Keratinocyte (primary cell): ENCODE measurements around the gene DOLPP1. TPM values are rescaled to one million over a fixed set of nuclear protein-coding genes. Genes with fewer than 3 reads are reported as not detected.

Experiments
- DNase-seq: peaks from one replicate; pipeline ENCODE4 v3.0.0-alpha.2; 2011; ENCODE audit warnings: low read depth, missing footprints, low spot score
- FAIRE-seq: peaks from 2 replicates; lab custom pipeline; 2011; peaks lifted over from hg19 to GRCh38; lab: Jason Lieb, UNC
- H2AFZ ChIP-seq: 2 replicates; pipeline ENCODE4 v1.6.0; 2012; ENCODE audit warnings: low read length, control low read depth, inconsistent platforms; ENCODE audit not compliant: control insufficient read depth
- H3K27ac ChIP-seq: 2 replicates; pipeline ENCODE4 v1.5.1; 2011; ENCODE audit warnings: low read length; ENCODE audit not compliant: control insufficient read depth, insufficient read depth
- H3K27me3 ChIP-seq: 3 replicates; pipeline ENCODE4 v1.6.0; 2011; ENCODE audit warnings: low read length; ENCODE audit not compliant: control insufficient read depth, insufficient read depth; ENCODE audit errors: extremely low read depth
- H3K36me3 ChIP-seq, 2 experiments: 2 replicates in 1 of 2; 3 replicates in 1 of 2; pipeline ENCODE4 v1.5.1; 2011; ENCODE audit warnings: low read length in 2 of 2, mild to moderate bottlenecking in 1 of 2; ENCODE audit not compliant: control insufficient read depth in 2 of 2, insufficient read depth in 2 of 2; ENCODE audit errors: extremely low read depth in 1 of 2
- H3K4me1 ChIP-seq: 3 replicates; pipeline ENCODE4 v1.5.1; 2011; ENCODE audit warnings: low read length; ENCODE audit not compliant: control insufficient read depth, insufficient read depth; ENCODE audit errors: extremely low read depth
- H3K4me2 ChIP-seq: 3 replicates; pipeline ENCODE4 v1.6.0; 2011; ENCODE audit warnings: low read depth, low read length; ENCODE audit not compliant: control insufficient read depth, insufficient read depth; ENCODE audit errors: extremely low read depth
- H3K4me3 ChIP-seq, 3 experiments: fragments of 200-600 bp in 1 of 3; sonication (generic) in 1 of 3; 2 replicates in 2 of 3; 3 replicates in 1 of 3; pipeline ENCODE4 v1.5.1; 2011 to 2016; ENCODE audit warnings: low read length in 3 of 3, mild to moderate bottlenecking in 3 of 3, control low read depth in 2 of 3, inconsistent platforms in 1 of 3, low read depth in 1 of 3, mixed read lengths in 1 of 3, mixed run types in 1 of 3, moderate library complexity in 1 of 3; ENCODE audit not compliant: control insufficient read depth in 2 of 3, insufficient read depth in 2 of 3; ENCODE audit errors: extremely low read depth in 1 of 3
- H3K79me2 ChIP-seq: 2 replicates; pipeline ENCODE4 v1.6.0; 2012; ENCODE audit warnings: low read length; ENCODE audit not compliant: control insufficient read depth, insufficient read depth
- H3K9ac ChIP-seq: 3 replicates; pipeline ENCODE4 v1.6.0; 2011; ENCODE audit warnings: low read length; ENCODE audit not compliant: control insufficient read depth, insufficient read depth; ENCODE audit errors: extremely low read depth
- H3K9me1 ChIP-seq: 3 replicates; pipeline ENCODE4 v1.6.0; 2011; ENCODE audit warnings: low read length; ENCODE audit not compliant: control insufficient read depth, insufficient read depth; ENCODE audit errors: extremely low read depth
- H3K9me3 ChIP-seq: 2 replicates; pipeline ENCODE4 v1.5.1; 2012; ENCODE audit warnings: low read depth, low read length; ENCODE audit not compliant: control insufficient read depth
- H4K20me1 ChIP-seq: 3 replicates; pipeline ENCODE4 v1.6.0; 2011; ENCODE audit warnings: low read length; ENCODE audit not compliant: control insufficient read depth, insufficient read depth; ENCODE audit errors: extremely low read depth
- EZH2 ChIP-seq: IDR thresholded peaks from one replicate; pipeline ENCODE4 v1.6.1; 2012; ENCODE audit warnings: inconsistent platforms, mild to moderate bottlenecking, low read length, moderate library complexity
- dilution Hi-C: fragments of 300-500 bp; cut with MboI; formaldehyde crosslinking; loops from one replicate; pipeline ENCODE4 v1.7.0; 2020; ENCODE audit warnings: low sequenced_read_pairs; ENCODE audit not compliant: extremely low pct_ligation_motif_present
- polyA plus RNA-seq, 5 experiments: library from polyadenylated mRNA; depleted of rRNA in 3 of 5; stranded (reverse) in 3 of 5; stranded (forward) in 1 of 5; unstranded in 1 of 5; fragments of >200 nt; gene quantifications; 1 replicate in 1 of 5; 2 replicates in 3 of 5; 3 replicates in 1 of 5; pipeline versions ENCODE4 v1.2.1 to v1.2.3, GENCODE V29; 2011 to 2012; ENCODE audit warnings: missing spikeins in 2 of 5, low read depth in 1 of 5, low replicate concordance in 1 of 5
- TF ChIP-seq, protein P1 (sequence below), 3 experiments: IDR thresholded peaks in 1 of 3; conservative IDR thresholded peaks in 1 of 3; optimal IDR thresholded peaks in 1 of 3; 2 replicates in 2 of 3; 3 replicates in 1 of 3; pipeline versions ENCODE3 to v1.5.1; 2011; ENCODE audit warnings: low read length in 3 of 3, mild to moderate bottlenecking in 3 of 3, moderate library complexity in 2 of 3, control low read depth in 1 of 3, inconsistent platforms in 1 of 3; ENCODE audit not compliant: insufficient read depth in 2 of 3; ENCODE audit errors: extremely low read depth in 1 of 3

The DOLPP1 gene
- polyA plus RNA-seq, 1 donor (not counting 4 experiments of a cell fraction or from before 2014, with no cell fraction given): 14.2 TPM

DNA sequence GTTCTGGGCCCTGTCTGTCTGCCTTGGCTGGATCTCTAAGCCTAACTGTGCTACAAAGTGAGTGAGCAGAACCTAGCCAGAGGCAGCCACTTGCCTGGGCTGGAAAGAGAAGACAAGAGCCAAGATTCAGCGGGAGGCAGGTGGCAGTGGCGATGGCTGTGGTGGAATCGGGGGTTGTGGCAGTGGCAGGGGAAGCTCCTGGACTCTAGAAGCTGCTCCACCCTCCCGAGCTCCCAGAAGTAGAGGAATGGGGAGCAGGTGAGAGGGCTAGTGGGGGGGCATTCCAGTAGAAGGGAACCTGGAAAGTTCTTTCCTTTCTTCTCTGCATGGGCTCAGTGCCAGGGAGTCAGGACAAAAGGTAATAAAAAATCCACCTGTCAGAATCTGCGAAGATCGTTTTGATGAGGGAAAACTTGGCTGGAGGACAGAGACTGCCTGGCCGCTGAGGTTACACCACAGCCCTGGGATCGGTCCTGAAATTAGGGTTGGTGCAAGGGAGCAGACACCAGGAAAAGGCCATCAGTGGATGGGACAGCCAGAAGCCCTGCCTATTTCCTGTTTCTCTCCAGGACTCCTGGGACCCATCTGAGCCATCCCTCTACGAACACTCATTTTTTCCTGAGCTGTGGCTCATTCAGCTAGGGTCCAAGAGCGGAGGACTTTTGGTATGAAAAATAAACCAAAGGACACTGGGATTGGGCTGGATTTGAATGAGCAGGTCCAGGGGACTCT is 28.1 kb downstream of the DOLPP1 start:
- H3K9ac ChIP-seq: no peak overlapping the region
- FAIRE-seq: no peak
- H3K4me2 ChIP-seq: peak overlapping the region; percentile 81
- H4K20me1 ChIP-seq: no peaks in the 10 kb centered on the region
- H3K27me3 ChIP-seq: peaks cover 15% of the 10 kb centered on the region
- no peak overlapping the region for H3K27ac ChIP-seq
- no peaks in the 10 kb centered on the region for H3K9me1 ChIP-seq
- no peaks in the 10 kb centered on the region for H3K9me3 ChIP-seq
- TF ChIP-seq, protein P1, sequence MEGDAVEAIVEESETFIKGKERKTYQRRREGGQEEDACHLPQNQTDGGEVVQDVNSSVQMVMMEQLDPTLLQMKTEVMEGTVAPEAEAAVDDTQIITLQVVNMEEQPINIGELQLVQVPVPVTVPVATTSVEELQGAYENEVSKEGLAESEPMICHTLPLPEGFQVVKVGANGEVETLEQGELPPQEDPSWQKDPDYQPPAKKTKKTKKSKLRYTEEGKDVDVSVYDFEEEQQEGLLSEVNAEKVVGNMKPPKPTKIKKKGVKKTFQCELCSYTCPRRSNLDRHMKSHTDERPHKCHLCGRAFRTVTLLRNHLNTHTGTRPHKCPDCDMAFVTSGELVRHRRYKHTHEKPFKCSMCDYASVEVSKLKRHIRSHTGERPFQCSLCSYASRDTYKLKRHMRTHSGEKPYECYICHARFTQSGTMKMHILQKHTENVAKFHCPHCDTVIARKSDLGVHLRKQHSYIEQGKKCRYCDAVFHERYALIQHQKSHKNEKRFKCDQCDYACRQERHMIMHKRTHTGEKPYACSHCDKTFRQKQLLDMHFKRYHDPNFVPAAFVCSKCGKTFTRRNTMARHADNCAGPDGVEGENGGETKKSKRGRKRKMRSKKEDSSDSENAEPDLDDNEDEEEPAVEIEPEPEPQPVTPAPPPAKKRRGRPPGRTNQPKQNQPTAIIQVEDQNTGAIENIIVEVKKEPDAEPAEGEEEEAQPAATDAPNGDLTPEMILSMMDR (optimal IDR thresholded peaks at IDR 0.05 in 1 of 3, IDR thresholded peaks at IDR 0.05 in 1 of 3, conservative IDR thresholded peaks at IDR 0.05 in 1 of 3; ENCODE audit: extremely low read depth in 1 of 3, insufficient read depth in 2 of 3, low read length in 3 of 3): no peak
- TF ChIP-seq EZH2: no peak
- H3K4me3 ChIP-seq: no peak overlapping the region
- peaks cover 24% of the 10 kb centered on the region for H3K79me2 ChIP-seq
- no peak for DNase-seq
- H2AFZ ChIP-seq: no peak overlapping the region
- H3K4me1 ChIP-seq: peaks cover 17% of the 10 kb centered on the region
- dilution Hi-C loops: no loop called here
- H3K36me3 ChIP-seq: no peaks in the 10 kb centered on the region

DNA sequence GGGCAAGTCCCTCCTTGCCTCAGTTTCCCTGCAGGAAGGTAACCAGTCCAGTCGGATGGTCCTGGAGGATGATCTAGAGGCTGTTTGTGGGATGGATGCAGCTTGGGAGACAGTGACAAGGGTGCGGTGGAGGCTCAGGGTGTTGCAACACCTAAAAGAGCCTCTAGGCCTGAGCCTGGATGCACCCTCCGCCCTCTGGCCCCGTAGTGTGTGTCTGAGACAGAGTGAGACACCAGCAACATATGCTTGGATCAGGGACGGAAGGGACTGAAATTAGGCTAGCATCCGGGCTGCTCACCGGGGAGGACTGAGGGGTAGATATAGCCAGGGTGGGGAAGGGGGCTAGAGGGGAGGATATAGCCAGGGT is 28.6 kb downstream of the DOLPP1 start:
- DNase-seq (no peak), FAIRE-seq (no peak)
- H3K4me1 ChIP-seq: peaks cover 17% of the 10 kb centered on the region
- peaks cover 15% of the 10 kb centered on the region for H3K27me3 ChIP-seq
- H3K9ac ChIP-seq: no peak overlapping the region
- no peak overlapping the region for H3K27ac ChIP-seq
- H3K36me3 ChIP-seq: no peaks in the 10 kb centered on the region
- peak overlapping the region; percentile 81 for H3K4me2 ChIP-seq
- no peaks in the 10 kb centered on the region for H4K20me1 ChIP-seq
- no peaks in the 10 kb centered on the region for H3K9me3 ChIP-seq
- no peaks in the 10 kb centered on the region for H3K9me1 ChIP-seq
- H3K4me3 ChIP-seq: no peak overlapping the region
- H2AFZ ChIP-seq: no peak overlapping the region
- no peak for TF ChIP-seq EZH2
- TF ChIP-seq, protein P1 (optimal IDR thresholded peaks at IDR 0.05 in 1 of 3, IDR thresholded peaks at IDR 0.05 in 1 of 3, conservative IDR thresholded peaks at IDR 0.05 in 1 of 3; ENCODE audit: extremely low read depth in 1 of 3, insufficient read depth in 2 of 3, low read length in 3 of 3): peak in 1 of 3 experiments; percentile 14
- peaks cover 27% of the 10 kb centered on the region for H3K79me2 ChIP-seq
- dilution Hi-C loops: no loop called here
